H9 (cell line): ENCODE data around the gene TLK1. TPM values are rescaled to one million over a fixed set of nuclear protein-coding genes. Genes with fewer than 3 reads are reported as not detected.

Source experiments
- DNase-seq: peaks from one replicate; pipeline ENCODE4 v3.0.0-alpha.2; 2017
- H2AFZ ChIP-seq: one replicate; pipeline ENCODE4 v1.6.1; 2013; ENCODE audit warnings: mild to moderate bottlenecking, low read length, control low read depth, moderate library complexity
- H2AK5ac ChIP-seq: 2 replicates; pipeline ENCODE4 v1.6.1; 2013; ENCODE audit warnings: low read length, control low read depth, mixed read lengths; ENCODE audit not compliant: insufficient read length
- H2BK120ac ChIP-seq: one replicate; pipeline ENCODE4 v1.6.1; 2013; ENCODE audit warnings: low read depth, mild to moderate bottlenecking, low read length, control low read depth, inconsistent platforms; ENCODE audit not compliant: poor library complexity, severe bottlenecking
- H2BK12ac ChIP-seq: 2 replicates; pipeline ENCODE4 v1.6.1; 2013; ENCODE audit warnings: low read length, control low read depth, mixed read lengths, low read depth; ENCODE audit not compliant: insufficient read length
- H2BK15ac ChIP-seq: 2 replicates; pipeline ENCODE4 v1.6.1; 2013; ENCODE audit warnings: low read depth, low read length, control low read depth
- H2BK20ac ChIP-seq: one replicate; pipeline ENCODE4 v1.6.1; 2013; ENCODE audit warnings: low read depth, mild to moderate bottlenecking, low read length, control low read depth, inconsistent platforms; ENCODE audit not compliant: poor library complexity, severe bottlenecking
- H2BK5ac ChIP-seq: 2 replicates; pipeline ENCODE4 v1.6.1; 2013; ENCODE audit warnings: low read length, control low read depth, mixed read lengths; ENCODE audit not compliant: insufficient read length
- H3K14ac ChIP-seq: 2 replicates; pipeline ENCODE4 v1.6.1; 2013; ENCODE audit warnings: low read length, control low read depth; ENCODE audit not compliant: insufficient read depth
- H3K18ac ChIP-seq: 2 replicates; pipeline ENCODE4 v1.6.1; 2013; ENCODE audit warnings: low read depth, mild to moderate bottlenecking, mixed read lengths, low read length, control low read depth; ENCODE audit not compliant: insufficient read length
- H3K23ac ChIP-seq: 2 replicates; pipeline ENCODE4 v1.6.1; 2013; ENCODE audit warnings: low read length, control low read depth, mixed read lengths, low read depth; ENCODE audit not compliant: insufficient read length
- H3K23me2 ChIP-seq: 2 replicates; pipeline ENCODE4 v1.6.1; 2013; ENCODE audit warnings: low read depth, mild to moderate bottlenecking, mixed read lengths, low read length, control low read depth; ENCODE audit not compliant: insufficient read length, poor library complexity, severe bottlenecking
- H3K27ac ChIP-seq: 2 replicates; pipeline ENCODE4 v1.5.1; 2013; ENCODE audit warnings: low read length, control low read depth, mixed read lengths, low read depth; ENCODE audit not compliant: insufficient read length
- H3K27me3 ChIP-seq: 2 replicates; pipeline ENCODE4 v1.6.1; 2013; ENCODE audit warnings: low read length, control low read depth, inconsistent platforms; ENCODE audit not compliant: insufficient read depth
- H3K4ac ChIP-seq: 2 replicates; pipeline ENCODE4 v1.6.1; 2013; ENCODE audit warnings: low read depth, mild to moderate bottlenecking, control low read depth, inconsistent platforms, low read length, moderate library complexity
- H3K4me1 ChIP-seq: 2 replicates; pipeline ENCODE4 v1.6.1; 2013; ENCODE audit warnings: low read length, control low read depth, inconsistent platforms; ENCODE audit not compliant: insufficient read depth
- H3K4me2 ChIP-seq: 2 replicates; pipeline ENCODE4 v1.6.1; 2013; ENCODE audit warnings: low read length, control low read depth, mixed read lengths; ENCODE audit not compliant: insufficient read length, insufficient read depth
- H3K56ac ChIP-seq: 2 replicates; pipeline ENCODE4 v1.6.1; 2013; ENCODE audit warnings: low read depth, mild to moderate bottlenecking, mixed read lengths, low read length, control low read depth; ENCODE audit not compliant: insufficient read length
- H3K79me1 ChIP-seq: 2 replicates; pipeline ENCODE4 v1.6.1; 2013; ENCODE audit warnings: low read depth, mild to moderate bottlenecking, moderate library complexity, low read length, control low read depth, inconsistent platforms; ENCODE audit not compliant: insufficient read depth, poor library complexity, severe bottlenecking
- H3K79me2 ChIP-seq: 2 replicates; pipeline ENCODE4 v1.6.1; 2013; ENCODE audit warnings: low read length, control low read depth, inconsistent platforms; ENCODE audit not compliant: insufficient read depth
- H3K9ac ChIP-seq: 2 replicates; pipeline ENCODE4 v1.6.1; 2013; ENCODE audit warnings: low read length, control low read depth, mixed read lengths; ENCODE audit not compliant: insufficient read length; ENCODE audit errors: extremely low read depth
- H3K9me3 ChIP-seq: one replicate; pipeline ENCODE4 v1.6.1; 2013; ENCODE audit warnings: low read depth, low read length, inconsistent platforms; ENCODE audit not compliant: control insufficient read depth
- H3T11ph ChIP-seq: one replicate; pipeline ENCODE4 v1.6.1; 2013; ENCODE audit warnings: mild to moderate bottlenecking, low read length, control low read depth, inconsistent platforms
- H4K20me1 ChIP-seq: one replicate; pipeline ENCODE4 v1.6.1; 2013; ENCODE audit not compliant: control insufficient read depth, insufficient read length, insufficient read depth
- H4K5ac ChIP-seq: 2 replicates; pipeline ENCODE4 v1.6.1; 2013; ENCODE audit warnings: low read depth, mild to moderate bottlenecking, mixed read lengths, low read length, control low read depth; ENCODE audit not compliant: insufficient read length
- H4K8ac ChIP-seq: replicated peaks from 2 replicates; pipeline ENCODE4 v1.6.1; 2013; ENCODE audit warnings: low read length, control low read depth, mixed read lengths, low read depth; ENCODE audit not compliant: insufficient read length
- H4K91ac ChIP-seq: 2 replicates; pipeline ENCODE4 v1.6.1; 2013; ENCODE audit warnings: low read depth, mild to moderate bottlenecking, moderate library complexity, mixed read lengths, low read length, control low read depth; ENCODE audit not compliant: insufficient read length
- H3K27ac Mint-ChIP-seq, 3 experiments: 2 replicates in 2 of 3; 3 replicates in 1 of 3; pipeline ENCODE4 v1.8.0; 2020 to 2021; ENCODE audit warnings: mixed read lengths in 3 of 3, mild to moderate bottlenecking in 1 of 3, moderate library complexity in 1 of 3
- H3K27me3 Mint-ChIP-seq: 2 replicates; pipeline ENCODE4 v1.8.0; 2021; ENCODE audit warnings: low read depth, mild to moderate bottlenecking, moderate library complexity, mixed read lengths
- H3K36me3 Mint-ChIP-seq, 3 experiments: 2 replicates in 2 of 3; 3 replicates in 1 of 3; pipeline ENCODE4 v1.8.0; 2020 to 2021; ENCODE audit warnings: low read depth in 3 of 3, mixed read lengths in 3 of 3; ENCODE audit not compliant: insufficient read depth in 1 of 3
- H3K4me1 Mint-ChIP-seq, 2 experiments: 2 replicates each; pipeline ENCODE4 v1.8.0; 2020; ENCODE audit warnings: mixed read lengths in 2 of 2
- H3K4me3 Mint-ChIP-seq, 2 experiments: 2 replicates in 1 of 2; 3 replicates in 1 of 2; pipeline ENCODE4 v1.8.0; 2020 to 2021; ENCODE audit warnings: mild to moderate bottlenecking in 2 of 2, mixed read lengths in 2 of 2, moderate library complexity in 1 of 2
- H3K9me3 Mint-ChIP-seq, 2 experiments: 2 replicates in 1 of 2; 3 replicates in 1 of 2; pipeline ENCODE4 v1.8.0; 2020; ENCODE audit warnings: mild to moderate bottlenecking in 2 of 2, mixed read lengths in 2 of 2, moderate library complexity in 1 of 2
- WGBS: extraction: QIAGEN DNeasy Blood & Tissue Kit; methylation state at CpG from one replicate; pipeline ENCODE4 v1.1.7; 2013; ENCODE audit warnings: missing lambda C conversion rate, low lambda C conversion rate, mixed read lengths; ENCODE audit not compliant: insufficient read length; ENCODE audit errors: extremely low coverage; 5-methylcytosine and 5-hydroxymethylcytosine counted together
- total RNA-seq: library from RNA; stranded (reverse); gene quantifications from 2 replicates; pipeline ENCODE4 v1.2.1, GENCODE V29; 2021
- TF ChIP-seq, protein P1 (sequence below): fragments of 200-600 bp; sonication (generic); conservative IDR thresholded peaks from 3 replicates; pipeline ENCODE4 v1.8.0; 2021; ENCODE audit warnings: antibody characterized with exemption, mild to moderate bottlenecking

TLK1 gene
- total RNA-seq, 1 experiment from 2014 or later = 112 TPM

DNA sequence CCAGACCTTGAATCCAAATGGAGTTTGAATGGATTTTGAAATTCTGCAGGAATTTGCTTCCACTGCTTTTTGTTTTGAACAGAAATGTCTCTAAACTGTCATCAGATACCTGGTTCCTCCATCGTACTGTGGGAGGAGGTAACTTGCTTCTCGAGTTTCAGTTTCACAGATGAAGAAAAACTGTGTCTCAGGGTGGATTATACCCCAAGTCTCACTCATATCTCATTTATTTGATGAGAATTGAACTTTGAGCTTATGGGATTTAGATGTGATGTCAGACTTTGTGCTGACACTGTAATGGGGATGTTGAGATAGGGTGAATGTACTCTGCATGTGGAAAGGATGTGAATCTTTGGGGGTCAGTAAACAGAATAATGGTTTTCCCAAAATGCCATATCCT is 124.2 kb downstream of the TLK1 start:
- Histone ChIP-seq H2AFZ (no peak overlapping the region), H2BK12ac (no peak overlapping the region), H2BK5ac (no peak overlapping the region), H2BK20ac (no peak overlapping the region), H3K79me2 (0 out of 2 replicates have a peak, but pooled peaks cover 2% of the 10 kb centered on the region), H4K20me1 (no peaks in the 10 kb centered on the region), H3K9ac (no peak overlapping the region), H4K8ac (no peak overlapping the region), H3K27ac (no peak overlapping the region), H3K23ac (no peak overlapping the region), H3K4me1 (no peaks in the 10 kb centered on the region), H3K18ac (no peak overlapping the region), H3T11ph (no peak overlapping the region), H4K91ac (no peak overlapping the region), H2AK5ac (no peak overlapping the region), H2BK15ac (no peak overlapping the region), H3K56ac (no peak overlapping the region), H3K4me2 (no peak overlapping the region), H4K5ac (no peak overlapping the region), H3K4ac (no peak overlapping the region), H3K27me3 (no peaks in the 10 kb centered on the region), H3K14ac (no peak overlapping the region), H3K23me2 (no peaks in the 10 kb centered on the region), H3K9me3 (no peaks in the 10 kb centered on the region), H3K79me1 (no peaks in the 10 kb centered on the region), H2BK120ac (no peak overlapping the region)
- H3K36me3 Mint-ChIP-seq = peaks cover 43 to 82% (median 75%) of the 10 kb centered on the region in 3 experiments
- no CpG with 5 or more reads among the region's 2 CpGs for WGBS
- H3K4me3 Mint-ChIP-seq = no peak overlapping the region
- no peak for DNase-seq
- TF ChIP-seq, protein P1, sequence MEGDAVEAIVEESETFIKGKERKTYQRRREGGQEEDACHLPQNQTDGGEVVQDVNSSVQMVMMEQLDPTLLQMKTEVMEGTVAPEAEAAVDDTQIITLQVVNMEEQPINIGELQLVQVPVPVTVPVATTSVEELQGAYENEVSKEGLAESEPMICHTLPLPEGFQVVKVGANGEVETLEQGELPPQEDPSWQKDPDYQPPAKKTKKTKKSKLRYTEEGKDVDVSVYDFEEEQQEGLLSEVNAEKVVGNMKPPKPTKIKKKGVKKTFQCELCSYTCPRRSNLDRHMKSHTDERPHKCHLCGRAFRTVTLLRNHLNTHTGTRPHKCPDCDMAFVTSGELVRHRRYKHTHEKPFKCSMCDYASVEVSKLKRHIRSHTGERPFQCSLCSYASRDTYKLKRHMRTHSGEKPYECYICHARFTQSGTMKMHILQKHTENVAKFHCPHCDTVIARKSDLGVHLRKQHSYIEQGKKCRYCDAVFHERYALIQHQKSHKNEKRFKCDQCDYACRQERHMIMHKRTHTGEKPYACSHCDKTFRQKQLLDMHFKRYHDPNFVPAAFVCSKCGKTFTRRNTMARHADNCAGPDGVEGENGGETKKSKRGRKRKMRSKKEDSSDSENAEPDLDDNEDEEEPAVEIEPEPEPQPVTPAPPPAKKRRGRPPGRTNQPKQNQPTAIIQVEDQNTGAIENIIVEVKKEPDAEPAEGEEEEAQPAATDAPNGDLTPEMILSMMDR = no peak
- H3K27ac Mint-ChIP-seq = 0 out of 7 replicates have a peak overlapping the region, but pooled peaks of 1 of the 3 experiments have one; percentile 3
- H3K27me3 Mint-ChIP-seq = no peaks in the 10 kb centered on the region
- no peaks in the 10 kb centered on the region for H3K9me3 Mint-ChIP-seq
- no peaks in the 10 kb centered on the region for H3K4me1 Mint-ChIP-seq
